Placental epithelial cell (primary cell): ENCODE results near the gene EEIG1. TPM values are rescaled to one million over a fixed set of nuclear protein-coding genes. Genes with fewer than 3 reads are reported as not detected.

Experiments used
- total RNA-seq: library from RNA; depleted of rRNA; stranded (reverse); fragments of >200 nt; gene quantifications from 2 replicates; pipeline ENCODE4 v1.2.3, GENCODE V29; 2012

EEIG1 gene
- 15.8 and 22.4 TPM in 2 replicates for total RNA-seq

DNA sequence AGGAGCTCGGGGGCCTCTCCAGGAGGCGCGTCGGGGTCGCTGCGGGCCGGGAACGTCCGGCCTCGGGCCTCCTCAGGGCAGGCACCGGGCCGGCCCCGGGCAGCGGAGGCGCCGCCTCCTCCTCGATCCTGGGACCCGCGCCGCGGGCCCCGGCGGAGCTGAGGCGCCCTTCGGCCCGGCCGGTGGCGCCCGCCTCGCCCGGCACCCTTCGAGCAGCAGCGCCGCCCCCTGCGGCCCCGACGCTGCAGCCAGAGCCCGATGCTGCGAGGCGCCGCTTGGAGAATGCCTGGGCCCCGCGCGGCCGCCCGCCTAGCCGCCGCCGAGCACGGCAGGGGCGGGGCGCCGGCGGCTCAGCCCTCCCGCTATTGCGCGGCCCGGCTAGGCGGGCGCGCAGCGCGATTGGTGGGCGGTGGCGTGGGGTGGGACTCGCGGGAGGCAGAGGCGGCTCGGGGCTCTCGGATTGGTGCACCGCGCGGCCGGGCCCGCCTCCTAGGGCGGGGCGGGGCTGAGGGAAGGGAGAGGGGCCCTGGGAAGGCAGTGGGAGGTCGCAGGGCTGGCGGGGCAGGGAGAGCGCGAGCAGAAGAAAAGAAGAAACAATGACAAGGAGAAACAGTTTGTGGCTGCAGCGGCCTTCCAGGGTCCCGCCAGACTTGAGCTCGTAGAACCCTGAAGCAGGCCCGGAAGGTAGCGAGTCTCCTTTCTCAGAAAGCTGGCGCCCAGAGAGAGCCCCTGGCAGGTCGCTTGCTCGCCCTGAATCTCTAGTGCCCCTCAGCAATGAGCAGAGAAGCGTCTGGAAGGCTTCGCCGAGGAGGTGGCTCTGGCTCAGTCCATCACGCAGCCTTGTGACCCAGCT lies at the start of gene EEIG1:
Gene EEIG1, minus strand, starts transcription at position 284 of the 853 bp plus-strand sequence. CDS start 852 bp downstream, outside the sequence.

DNA sequence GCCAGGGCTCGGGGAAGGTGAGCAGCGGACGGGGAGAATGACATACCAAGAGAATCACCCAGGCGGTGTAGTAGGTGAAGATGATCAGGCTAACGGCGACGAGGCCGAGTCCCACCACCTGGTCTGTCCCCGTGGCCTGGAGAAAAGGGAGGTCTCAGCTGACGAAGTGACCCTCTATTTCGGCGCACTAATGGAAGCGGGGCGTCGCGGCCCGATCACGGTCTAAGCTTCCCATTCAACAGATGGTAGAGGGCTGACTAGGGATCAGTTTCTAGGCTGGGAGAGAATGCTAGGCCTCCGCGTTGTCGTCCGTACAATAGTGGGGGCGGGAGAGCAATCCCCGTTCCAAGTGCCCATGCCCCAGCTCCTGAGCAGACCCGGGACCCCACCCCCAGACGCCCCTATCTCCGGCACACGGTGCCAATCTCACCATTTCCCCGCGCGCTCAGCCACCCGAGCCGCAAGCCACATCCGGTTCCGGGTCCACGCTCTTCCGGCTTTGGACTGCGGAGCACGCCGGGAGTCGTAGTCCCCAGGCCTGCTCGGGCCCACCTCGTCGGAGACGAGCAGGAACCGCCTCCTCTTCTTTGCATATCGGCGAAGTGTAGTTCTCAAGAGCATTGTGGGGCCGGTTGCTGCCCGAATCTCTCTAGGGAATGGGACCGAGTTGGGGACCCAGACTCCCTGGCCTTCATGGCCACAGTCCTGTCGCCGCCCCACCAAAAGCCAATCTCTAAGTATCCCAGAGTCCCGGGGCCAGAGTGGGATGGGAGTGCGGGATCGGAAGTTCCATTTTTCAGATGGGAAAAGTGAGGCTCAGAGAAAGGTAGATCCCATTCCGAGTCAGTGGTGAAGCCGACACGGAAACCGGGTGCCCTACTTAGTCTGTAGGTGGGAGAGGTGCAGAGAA lies 43.1 kb downstream of the EEIG1 start, which contains the start of gene DPM2:
Gene DPM2, minus strand, starts transcription at position 467 of the 910 bp plus-strand sequence. Its CDS starts 34 bp downstream, at position 433.

Other genes starting within 250 kb of the EEIG1 start
- gene TOR2A, start 245.7 kb downstream of the EEIG1 start, total RNA-seq = 5.1 and 9.4 TPM in 2 replicates
- gene SH2D3C, start 202.3 kb downstream of the EEIG1 start, total RNA-seq = under 0.01 and 0.43 TPM in 2 replicates
- 33.0 and 61.7 TPM in 2 replicates for gene CDK9, start 195.0 kb downstream of the EEIG1 start, total RNA-seq
- 41.6 and 47.3 TPM in 2 replicates for gene FPGS, start 178.1 kb downstream of the EEIG1 start, total RNA-seq
- gene ENG, start 126.3 kb downstream of the EEIG1 start, total RNA-seq = 4.3 and 7.5 TPM in 2 replicates
- 12.2 and 43.2 TPM in 2 replicates for gene AK1, start 103.3 kb downstream of the EEIG1 start, total RNA-seq
- 20.0 and 28.7 TPM in 2 replicates for gene ST6GALNAC6, start 81.4 kb downstream of the EEIG1 start, total RNA-seq
- 12.6 and 28.2 TPM in 2 replicates for gene ST6GALNAC4, start 63.9 kb downstream of the EEIG1 start, total RNA-seq
- 8.6 and 15.3 TPM in 2 replicates for gene PIP5KL1, start 50.2 kb downstream of the EEIG1 start, total RNA-seq
- 12.6 and 21.1 TPM in 2 replicates for gene DPM2, start 43.1 kb downstream of the EEIG1 start, total RNA-seq
- 10.2 and 11.1 TPM in 2 replicates for gene NAIF1, start 86.3 kb upstream of the EEIG1 start, total RNA-seq
- gene SLC25A25, start 87.2 kb upstream of the EEIG1 start, total RNA-seq = 5.5 and 13.3 TPM in 2 replicates
- gene PTGES2, start 146.7 kb upstream of the EEIG1 start, total RNA-seq = 26.3 and 74.3 TPM in 2 replicates
- gene LCN2, start 168.5 kb upstream of the EEIG1 start, total RNA-seq = 0.39 and 0.54 TPM in 2 replicates
- 30.6 and 40.8 TPM in 2 replicates for gene BBLN, start 179.3 kb upstream of the EEIG1 start, total RNA-seq
- 46.3 and 61.1 TPM in 2 replicates for gene CIZ1, start 210.6 kb upstream of the EEIG1 start, total RNA-seq
- gene DNM1, start 222.4 kb upstream of the EEIG1 start, total RNA-seq = 5.6 and 33.4 TPM in 2 replicates